PC-9 (cell line): ENCODE results near the gene HTRA3.

Source experiments
- CTCF ChIP-seq: fragments of 200-600 bp; sonication (generic); conservative IDR thresholded peaks from 2 replicates; pipeline ENCODE4 v1.6.1; 2017; ENCODE audit warnings: mixed run types, antibody characterized with exemption, mild to moderate bottlenecking, moderate library complexity
- EZH2 ChIP-seq: fragments of 200-600 bp; sonication (generic); IDR thresholded peaks from 2 replicates; pipeline ENCODE4 v1.8.0; 2017; ENCODE audit warnings: antibody characterized with exemption, low read depth

GRCh38 chr4:8347660-8348059 lies 78.1 kb downstream of the HTRA3 start:
- TF ChIP-seq CTCF = no peak
- TF ChIP-seq EZH2 = no peak
